H1 (cell line): ENCODE measurements around the gene COL25A1. TPM values are rescaled to one million over a fixed set of nuclear protein-coding genes. Genes with fewer than 3 reads are reported as not detected.

Experiments used
- CTCF ChIA-PET: fragments of 300-600 bp; sonication (Branson Sonifier 250); formaldehyde crosslinking; loops from one replicate; lab custom pipeline; 2021; ENCODE audit not compliant: partially characterized antibody; lab: Charles Lee
- POLR2A ChIA-PET: fragments of 300-600 bp; sonication (Branson Sonifier 250); formaldehyde crosslinking; loops from one replicate; lab custom pipeline; 2021; ENCODE audit warnings: inconsistent platforms; ENCODE audit not compliant: partially characterized antibody; lab: Charles Lee
- DNase-seq, 2 experiments: peaks; one replicate each; pipeline versions ENCODE4 v3.0.0 to v3.0.0-alpha.2; 2010 to 2022; ENCODE audit warnings: low spot score in 2 of 2, low read depth in 1 of 2, mixed read lengths in 1 of 2
- FAIRE-seq: peaks from 2 replicates; lab custom pipeline; 2011; peaks lifted over from hg19 to GRCh38; lab: Jason Lieb, UNC
- H2AFZ ChIP-seq: 2 replicates; pipeline ENCODE4 v1.8.1; 2012; ENCODE audit warnings: low read length, inconsistent platforms
- H2AK5ac ChIP-seq: 2 replicates; pipeline ENCODE4 v1.6.1; 2013; ENCODE audit warnings: low read depth, low read length
- H2BK120ac ChIP-seq: replicated peaks from 2 replicates; pipeline ENCODE3; 2013; ENCODE audit warnings: low read depth, low read length, inconsistent platforms
- H2BK12ac ChIP-seq: 2 replicates; pipeline ENCODE4 v1.6.1; 2013; ENCODE audit warnings: low read depth, low read length
- H2BK15ac ChIP-seq: 2 replicates; pipeline ENCODE4 v1.6.1; 2013; ENCODE audit warnings: low read length
- H2BK20ac ChIP-seq: 2 replicates; pipeline ENCODE4 v1.6.1; 2013; ENCODE audit warnings: low read length
- H2BK5ac ChIP-seq: 2 replicates; pipeline ENCODE4 v1.6.1; 2013; ENCODE audit warnings: low read depth, low read length
- H3K14ac ChIP-seq: 2 replicates; pipeline ENCODE4 v1.6.1; 2013; ENCODE audit warnings: inconsistent platforms; ENCODE audit not compliant: insufficient read length
- H3K18ac ChIP-seq: 2 replicates; pipeline ENCODE4 v1.6.1; 2013; ENCODE audit warnings: low read length; ENCODE audit errors: extremely low read depth
- H3K23ac ChIP-seq: 2 replicates; pipeline ENCODE4 v1.6.1; 2013; ENCODE audit warnings: inconsistent platforms; ENCODE audit not compliant: insufficient read length
- H3K23me2 ChIP-seq: 2 replicates; pipeline ENCODE4 v1.6.1; 2013; ENCODE audit warnings: low read depth, low read length
- H3K27ac ChIP-seq: 2 replicates; pipeline ENCODE4 v1.6.1; 2011; ENCODE audit warnings: low read depth, low read length, inconsistent platforms
- H3K27me3 ChIP-seq, 4 experiments: replicated peaks in 1 of 4; 1 replicate in 1 of 4; 2 replicates in 3 of 4; pipeline versions ENCODE4 v1.6.1 to v1.8.1; 2011 to 2013; ENCODE audit warnings: low read length in 3 of 4, mild to moderate bottlenecking in 3 of 4, inconsistent platforms in 2 of 4, mixed read lengths in 2 of 4, moderate library complexity in 1 of 4; ENCODE audit not compliant: control insufficient read depth in 3 of 4, insufficient read depth in 3 of 4; ENCODE audit errors: extremely low read depth in 1 of 4
- H3K36me3 ChIP-seq, 4 experiments: 2 replicates each; pipeline versions ENCODE4 v1.6.1 to v1.8.1; 2011 to 2013; ENCODE audit warnings: mild to moderate bottlenecking in 4 of 4, low read length in 3 of 4, moderate library complexity in 2 of 4, control low read depth in 1 of 4, inconsistent platforms in 1 of 4; ENCODE audit not compliant: insufficient read depth in 4 of 4, control insufficient read depth in 2 of 4
- H3K4ac ChIP-seq: replicated peaks from 2 replicates; pipeline ENCODE3; 2013; ENCODE audit warnings: low read length, low read depth, mixed read lengths, inconsistent platforms; ENCODE audit not compliant: insufficient read length
- H3K4me1 ChIP-seq, 4 experiments: replicated peaks in 1 of 4; 1 replicate in 1 of 4; 2 replicates in 3 of 4; pipeline versions ENCODE4 v1.6.1 to v1.8.1; 2011 to 2013; ENCODE audit warnings: low read length in 3 of 4, inconsistent platforms in 2 of 4, mixed read lengths in 1 of 4; ENCODE audit not compliant: insufficient read depth in 4 of 4, control insufficient read depth in 3 of 4
- H3K4me2 ChIP-seq, 2 experiments: 2 replicates each; pipeline versions ENCODE4 v1.6.1 to v1.8.1; 2011 to 2013; ENCODE audit warnings: low read depth in 2 of 2, low read length in 2 of 2, control low read depth in 1 of 2, inconsistent platforms in 1 of 2, mild to moderate bottlenecking in 1 of 2; ENCODE audit not compliant: insufficient read depth in 1 of 2
- H3K4me3 ChIP-seq, 4 experiments: fragments of 200-600, 300-600 bp in 1 of 4; sonication (generic), shearing (Covaris generic), sonication (Bioruptor Twin) in 1 of 4; 2 replicates each; pipeline versions ENCODE4 v1.5.1 to v1.8.1; 2011 to 2016; ENCODE audit warnings: low read length in 4 of 4, low read depth in 3 of 4, control low read depth in 2 of 4, inconsistent platforms in 2 of 4, mild to moderate bottlenecking in 2 of 4, mixed read lengths in 1 of 4, moderate library complexity in 1 of 4; ENCODE audit not compliant: insufficient read depth in 2 of 4; ENCODE audit errors: extremely low read depth in 1 of 4
- H3K56ac ChIP-seq: replicated peaks from 2 replicates; pipeline ENCODE3; 2013; ENCODE audit warnings: low read depth, mild to moderate bottlenecking, mixed read lengths, low read length, inconsistent platforms; ENCODE audit not compliant: insufficient read length
- H3K79me1 ChIP-seq: 2 replicates; pipeline ENCODE4 v1.6.1; 2013; ENCODE audit warnings: low read depth, low read length, control low read depth
- H3K79me2 ChIP-seq, 2 experiments: 2 replicates each; pipeline versions ENCODE4 v1.6.1 to v1.8.1; 2012 to 2013; ENCODE audit warnings: low read length in 2 of 2, mild to moderate bottlenecking in 2 of 2, inconsistent platforms in 1 of 2; ENCODE audit not compliant: insufficient read depth in 2 of 2, control insufficient read depth in 1 of 2
- H3K9ac ChIP-seq, 4 experiments: replicated peaks in 1 of 4; 1 replicate in 1 of 4; 2 replicates in 3 of 4; pipeline versions ENCODE4 v1.6.1 to v1.8.1; 2011 to 2013; ENCODE audit warnings: low read depth in 3 of 4, low read length in 3 of 4, control low read depth in 2 of 4, mild to moderate bottlenecking in 2 of 4, moderate library complexity in 2 of 4, inconsistent platforms in 1 of 4; ENCODE audit errors: extremely low read depth in 1 of 4
- H3K9me3 ChIP-seq, 2 experiments: 2 replicates each; pipeline versions ENCODE4 v1.6.1 to v1.8.1; 2012 to 2013; ENCODE audit warnings: mild to moderate bottlenecking in 2 of 2, moderate library complexity in 2 of 2, control low read depth in 1 of 2, inconsistent platforms in 1 of 2, low read depth in 1 of 2, low read length in 1 of 2, mixed read lengths in 1 of 2; ENCODE audit not compliant: insufficient read depth in 2 of 2
- H4K20me1 ChIP-seq, 2 experiments: replicated peaks in 1 of 2; 2 replicates each; pipeline versions ENCODE3 to v1.8.1; 2011 to 2013; ENCODE audit warnings: inconsistent platforms in 2 of 2, low read length in 2 of 2, mild to moderate bottlenecking in 1 of 2; ENCODE audit not compliant: insufficient read depth in 2 of 2, control insufficient read depth in 1 of 2
- H4K5ac ChIP-seq: 2 replicates; pipeline ENCODE4 v1.6.1; 2013; ENCODE audit warnings: low read length, low read depth, mixed read lengths, inconsistent platforms; ENCODE audit not compliant: insufficient read length
- H4K8ac ChIP-seq: 2 replicates; pipeline ENCODE4 v1.8.0; 2013; ENCODE audit warnings: mild to moderate bottlenecking, moderate library complexity, low read length, inconsistent platforms; ENCODE audit not compliant: insufficient read depth; ENCODE audit errors: extremely low read depth
- H4K91ac ChIP-seq: replicated peaks from 2 replicates; pipeline ENCODE3; 2013; ENCODE audit warnings: low read length, mixed read lengths, inconsistent platforms; ENCODE audit not compliant: insufficient read length
- ATF2 ChIP-seq: IDR thresholded peaks from 2 replicates; pipeline ENCODE4 v1.6.1; 2012; ENCODE audit warnings: low read length, inconsistent platforms
- CBX8 ChIP-seq: fragments of 300-800, 300-1000 bp; sonication (generic); IDR thresholded peaks from 2 replicates; pipeline ENCODE4 v1.7.1; 2016; ENCODE audit warnings: low read depth, low read length, borderline replicate concordance
- CTBP2 ChIP-seq: IDR thresholded peaks from 2 replicates; pipeline ENCODE4 v1.7.0; 2011; ENCODE audit warnings: borderline replicate concordance, mild to moderate bottlenecking, moderate library complexity, mixed read lengths, low read length; ENCODE audit not compliant: insufficient read depth, insufficient read length
- E2F6 ChIP-seq: IDR thresholded peaks from 2 replicates; pipeline ENCODE4 v1.6.1; 2012; ENCODE audit warnings: inconsistent platforms
- GTF2F1 ChIP-seq: IDR thresholded peaks from 2 replicates; pipeline ENCODE4 v1.6.1; 2012; ENCODE audit warnings: low read depth, low read length, improper control_type of control experiment, borderline replicate concordance
- RNF2 ChIP-seq: fragments of 200-900, 300-1000 bp; sonication (generic); IDR thresholded peaks from 2 replicates; pipeline ENCODE4 v1.7.1; 2016; ENCODE audit warnings: borderline replicate concordance, low read depth, mild to moderate bottlenecking, antibody characterized with exemption, low read length; ENCODE audit not compliant: poor library complexity, severe bottlenecking; ENCODE audit errors: missing control alignments
- SP2 ChIP-seq: IDR thresholded peaks from 2 replicates; pipeline ENCODE4 v1.6.1; 2012; ENCODE audit warnings: mild to moderate bottlenecking, low read length, inconsistent platforms
- TAF7 ChIP-seq: optimal IDR thresholded peaks from 2 replicates; pipeline ENCODE3; 2011; ENCODE audit warnings: low read depth, mild to moderate bottlenecking, inconsistent platforms, low read length, moderate library complexity, borderline replicate concordance
- TBP ChIP-seq: IDR thresholded peaks from 2 replicates; pipeline ENCODE4 v1.6.1; 2011; ENCODE audit warnings: low read depth, low read length, improper control_type of control experiment
- WGBS, 2 experiments: shearing (Covaris generic) in 1 of 2; methylation state at CpG; one replicate each; pipeline versions ENCODE4 v1.1.6 to v1.1.7; 2013 to 2015; ENCODE audit warnings: low lambda C conversion rate in 2 of 2, mixed read lengths in 2 of 2, inconsistent platforms in 1 of 2, low coverage in 1 of 2, missing lambda C conversion rate in 1 of 2; ENCODE audit not compliant: insufficient replicate concordance in 2 of 2, insufficient coverage in 1 of 2, insufficient read length in 1 of 2; ENCODE audit errors: extremely low coverage in 1 of 2, missing lambda C conversion rate in 1 of 2; 5-methylcytosine and 5-hydroxymethylcytosine counted together
- polyA plus RNA-seq, 7 experiments: library from polyadenylated mRNA; depleted of rRNA in 3 of 7; stranded (reverse) in 5 of 7; unstranded in 2 of 7; fragments of >200 nt in 5 of 7; fragments of 200-250 nt in 2 of 7; gene quantifications; 1 replicate in 5 of 7; 2 replicates in 1 of 7; 4 replicates in 1 of 7; pipeline versions ENCODE4 v1.2.1 to v1.2.3, GENCODE V29; 2011 to 2013; ENCODE audit warnings: missing spikeins in 2 of 7, mixed read lengths in 2 of 7
- total RNA-seq: library from RNA; stranded (reverse); fragmentation: NEBNext Ultra II Directional; extraction: Animal tissue kit (Norgen Biotek cat#: 25700); gene quantifications from 2 replicates; pipeline ENCODE4 v1.2.1, GENCODE V29; 2021
- TF ChIP-seq, protein P1 (sequence below): IDR thresholded peaks from 2 replicates; pipeline ENCODE4 v1.6.1; 2011; ENCODE audit warnings: low read length, improper control_type of control experiment

COL25A1 gene
- total and polyA plus RNA-seq, 2 of the 8 experiments (the other 6 are each of a cell fraction or from before 2014, with no cell fraction given) = 1.1 to 8.3 TPM

GRCh38 chr4:109044431-109044830 is 258.0 kb downstream of the COL25A1 start:
- H4K91ac ChIP-seq = no peak overlapping the region
- H3K36me3 ChIP-seq = no peaks in the 10 kb centered on the region
- H3K18ac ChIP-seq = no peak overlapping the region
- no peaks in the 10 kb centered on the region for H3K9me3 ChIP-seq
- no peak overlapping the region for H2BK12ac ChIP-seq
- H3K4ac ChIP-seq = no peak overlapping the region
- DNase-seq (no peak), FAIRE-seq (no peak)
- H2BK20ac ChIP-seq = no peak overlapping the region
- no peak overlapping the region for H3K14ac ChIP-seq
- no peaks in the 10 kb centered on the region for H3K23me2 ChIP-seq
- no peak overlapping the region for H3K27ac ChIP-seq
- no peak overlapping the region for H4K8ac ChIP-seq
- H2BK15ac ChIP-seq = no peak overlapping the region
- no peak overlapping the region for H3K23ac ChIP-seq
- H3K4me1 ChIP-seq = no peaks in the 10 kb centered on the region
- no peak overlapping the region for H2AK5ac ChIP-seq
- H2AFZ ChIP-seq = no peak overlapping the region
- H4K20me1 ChIP-seq = no peaks in the 10 kb centered on the region
- no peak overlapping the region for H2BK120ac ChIP-seq
- H3K56ac ChIP-seq = no peak overlapping the region
- no peak overlapping the region for H3K4me2 ChIP-seq
- CTCF ChIA-PET = no interaction called here
- whole genome bisulfite sequencing, 2 experiments = 95% methylated on average over 3 of the region's 3 CpGs; no CpG with 5 or more reads in 1 of the 2 experiments
- no peak overlapping the region for H4K5ac ChIP-seq
- no peaks in the 10 kb centered on the region for H3K79me2 ChIP-seq
- POLR2A ChIA-PET = no interaction called here
- no peak overlapping the region for H3K4me3 ChIP-seq
- no peak overlapping the region for H2BK5ac ChIP-seq
- no peaks in the 10 kb centered on the region for H3K27me3 ChIP-seq
- H3K9ac ChIP-seq = no peak overlapping the region
- no peaks in the 10 kb centered on the region for H3K79me1 ChIP-seq
- no peak for TF ChIP-seq SP2
- TF ChIP-seq ATF2 = no peak
- no peak for TF ChIP-seq CTBP2
- TF ChIP-seq E2F6 = no peak
- no peak for TF ChIP-seq GTF2F1
- no peak for TF ChIP-seq RNF2
- TF ChIP-seq CBX8 = no peak
- TF ChIP-seq TBP = no peak
- TF ChIP-seq, protein P1, sequence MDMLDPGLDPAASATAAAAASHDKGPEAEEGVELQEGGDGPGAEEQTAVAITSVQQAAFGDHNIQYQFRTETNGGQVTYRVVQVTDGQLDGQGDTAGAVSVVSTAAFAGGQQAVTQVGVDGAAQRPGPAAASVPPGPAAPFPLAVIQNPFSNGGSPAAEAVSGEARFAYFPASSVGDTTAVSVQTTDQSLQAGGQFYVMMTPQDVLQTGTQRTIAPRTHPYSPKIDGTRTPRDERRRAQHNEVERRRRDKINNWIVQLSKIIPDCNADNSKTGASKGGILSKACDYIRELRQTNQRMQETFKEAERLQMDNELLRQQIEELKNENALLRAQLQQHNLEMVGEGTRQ = no peak
- no peak for TF ChIP-seq TAF7
